ENCODE results near the gene XPR1.

- TF ChIP-seq CTCF (IDR thresholded peaks at IDR 0.05) (no peak), POLR2A (IDR thresholded peaks at IDR 0.05) (no peak)
Observed at GRCh38 chr1:180630408-180631193, 1.2 kb upstream of the XPR1 start.
